HAP-1 (cell line): Measurements from ENCODE around the gene PEX26.

ENCODE experiments used
- DNase-seq, 2 experiments: peaks; one replicate each; pipeline ENCODE4 v3.0.0-alpha.2; 2016 to 2020; ENCODE audit warnings: low spot score in 2 of 2
- H3K27me3 ChIP-seq: fragments of 250-450 bp; sonication (Bioruptor Pico); 2 replicates; pipeline ENCODE4 v1.5.1; 2020; ENCODE audit warnings: low read depth, mild to moderate bottlenecking, moderate library complexity
- H3K36me3 ChIP-seq: fragments of 250-450 bp; sonication (Bioruptor Pico); replicated peaks from 2 replicates; pipeline ENCODE4 v1.5.1; 2020; ENCODE audit warnings: mild to moderate bottlenecking
- H3K4me1 ChIP-seq: fragments of 250-450 bp; sonication (Bioruptor Pico); 2 replicates; pipeline ENCODE4 v1.5.1; 2020; ENCODE audit warnings: mild to moderate bottlenecking
- H3K4me3 ChIP-seq: fragments of 250-450 bp; sonication (Bioruptor Pico); 2 replicates; pipeline ENCODE4 v1.5.1; 2020; ENCODE audit warnings: mild to moderate bottlenecking, moderate library complexity
- H3K9me3 ChIP-seq: fragments of 250-450 bp; sonication (Bioruptor Pico); 2 replicates; pipeline ENCODE4 v1.5.1; 2020; ENCODE audit warnings: mild to moderate bottlenecking, moderate library complexity
- in situ Hi-C: fragments of 300-500 bp; cut with MboI; formaldehyde crosslinking; loops from 3 replicates; pipeline ENCODE4 v1.14.3; 2020; ENCODE audit warnings: low sequenced_read_pairs, inconsistent platforms, mixed read lengths

PEX26 gene

DNA sequence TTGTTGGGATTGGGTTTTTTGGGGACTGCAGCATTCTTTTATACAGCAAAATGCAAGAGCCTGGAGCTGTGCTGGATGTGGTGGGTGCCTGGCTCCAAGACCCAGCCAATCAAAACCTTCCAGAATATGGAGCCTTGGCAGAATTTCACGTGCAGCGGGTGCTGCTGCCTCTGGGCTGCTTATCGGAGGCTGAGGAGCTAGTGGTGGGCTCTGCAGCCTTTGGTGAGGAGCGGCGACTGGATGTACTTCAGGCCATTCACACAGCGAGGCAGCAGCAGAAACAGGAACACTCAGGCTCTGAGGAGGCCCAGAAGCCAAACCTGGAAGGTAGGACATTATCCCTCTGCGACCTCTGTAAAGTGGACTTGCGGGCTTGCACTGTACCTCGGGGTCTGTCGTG, 5.6 kb downstream of the PEX26 start:
- Histone ChIP-seq H3K4me3 (no peak overlapping the region), H3K9me3 (no peaks in the 10 kb centered on the region), H3K4me1 (peaks cover 7% of the 10 kb centered on the region; the same call in 1 of the 2 replicates), H3K36me3 (peaks cover 81% of the 10 kb centered on the region), H3K27me3 (no peaks in the 10 kb centered on the region)
- DNase-seq, result no peak
- in situ Hi-C loops, result no loop called here

DNA sequence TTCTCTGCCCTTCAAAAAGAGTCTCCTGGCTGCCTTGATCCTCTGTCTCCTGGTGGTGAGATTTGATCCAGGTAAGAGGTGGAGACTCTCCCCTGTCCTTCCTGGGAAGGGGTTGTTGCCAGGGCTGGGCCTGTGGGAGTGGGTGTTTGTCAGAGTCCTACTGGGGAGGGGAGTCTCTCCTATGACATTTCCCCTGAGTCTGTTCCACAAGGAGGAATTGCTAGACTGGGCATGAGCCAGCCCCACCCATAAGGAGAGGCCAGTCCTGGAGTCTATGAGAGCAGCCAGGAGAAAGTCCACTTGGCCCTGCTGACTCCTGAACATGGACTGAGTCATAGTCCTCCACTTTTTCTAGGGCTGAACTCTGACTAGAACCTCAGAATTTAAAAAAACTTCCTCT, 7.4 kb downstream of the PEX26 start:
- H3K9me3 ChIP-seq, result no peaks in the 10 kb centered on the region
- H3K36me3 ChIP-seq, result peaks cover 87% of the 10 kb centered on the region
- DNase-seq, result no peak
- H3K4me1 ChIP-seq, result no peaks in the 10 kb centered on the region
- no peak overlapping the region for H3K4me3 ChIP-seq
- no peaks in the 10 kb centered on the region for H3K27me3 ChIP-seq
- in situ Hi-C loops, result no loop called here

DNA sequence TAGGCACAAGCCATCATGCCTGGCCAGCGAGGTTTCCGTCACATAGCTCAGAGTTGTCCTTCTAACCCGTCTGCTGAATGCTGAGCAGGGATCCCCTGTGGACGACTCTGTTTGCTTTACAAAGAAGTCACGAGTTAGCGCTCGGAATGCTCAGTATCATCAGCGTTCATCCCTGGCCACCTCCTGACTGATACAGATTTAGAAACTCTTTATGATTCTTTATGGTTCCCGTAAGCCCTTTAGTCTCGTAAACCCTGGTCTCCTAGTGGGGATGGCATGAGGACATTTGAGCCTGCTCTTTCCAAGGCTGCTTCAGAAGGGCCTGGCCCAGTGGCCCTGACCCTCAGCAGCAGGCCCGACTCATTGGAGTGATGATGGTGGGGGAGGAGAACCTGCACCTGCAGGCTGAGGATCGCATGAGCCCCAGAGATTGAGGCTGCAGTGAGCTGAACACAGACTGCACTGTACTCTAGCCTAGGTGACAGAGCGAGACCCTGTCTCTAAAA, 9.6 kb downstream of the PEX26 start:
- Histone ChIP-seq H3K4me1 (no peaks in the 10 kb centered on the region), H3K4me3 (no peak overlapping the region), H3K36me3 (peaks cover 70% of the 10 kb centered on the region), H3K9me3 (no peaks in the 10 kb centered on the region), H3K27me3 (no peaks in the 10 kb centered on the region)
- no peak for DNase-seq
- in situ Hi-C loops, result no loop called here

DNA sequence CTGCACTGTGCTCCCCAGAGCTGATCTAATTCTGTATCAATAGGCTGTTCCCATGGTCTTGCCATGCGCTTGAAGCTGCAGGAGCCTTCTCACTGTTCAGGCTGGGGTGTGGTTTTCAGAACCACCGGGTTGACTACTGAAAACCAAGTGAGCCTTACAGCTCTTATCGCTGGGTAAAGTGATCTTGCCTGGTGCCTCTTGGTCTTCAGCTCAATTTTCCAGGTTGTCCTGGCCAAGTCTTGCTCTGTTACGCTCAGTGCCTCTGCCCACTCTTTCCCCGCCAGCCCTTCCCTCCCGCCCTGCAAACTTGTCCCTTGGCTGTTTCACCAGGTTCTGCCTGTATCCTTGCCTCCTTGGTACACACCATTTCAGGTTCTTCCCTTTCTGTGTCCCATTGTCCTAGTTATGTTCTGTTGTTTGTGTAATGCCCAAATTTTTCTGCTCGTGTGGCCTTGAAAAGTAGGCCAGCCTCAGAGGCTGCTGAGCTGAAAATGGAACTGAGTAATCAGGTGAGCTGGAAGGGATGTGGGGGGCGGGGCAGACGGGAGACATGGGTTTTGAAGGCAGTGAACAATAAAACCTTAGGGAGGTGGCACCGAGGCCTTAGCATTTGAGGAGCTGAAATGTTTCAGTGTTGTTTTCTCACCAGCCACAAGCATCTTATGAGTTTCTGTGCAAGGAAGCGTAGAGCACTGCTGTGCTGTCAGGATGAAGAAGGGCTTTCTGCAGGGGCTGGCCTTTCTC, 11.2 kb downstream of the PEX26 start:
- Histone ChIP-seq H3K4me1 (no peaks in the 10 kb centered on the region), H3K27me3 (no peaks in the 10 kb centered on the region), H3K9me3 (no peaks in the 10 kb centered on the region), H3K36me3 (peaks cover 54% of the 10 kb centered on the region), H3K4me3 (no peak overlapping the region)
- in situ Hi-C loops, result no loop called here
- no peak for DNase-seq

GRCh38 chr22:18090286-18090685, 12.5 kb downstream of the PEX26 start:
- no peak for DNase-seq
- peaks cover 42% of the 10 kb centered on the region for H3K36me3 ChIP-seq
- H3K4me1 ChIP-seq, result no peaks in the 10 kb centered on the region
- no peaks in the 10 kb centered on the region for H3K27me3 ChIP-seq
- in situ Hi-C loops, result no loop called here
- H3K4me3 ChIP-seq, result no peak overlapping the region
- no peaks in the 10 kb centered on the region for H3K9me3 ChIP-seq

DNA sequence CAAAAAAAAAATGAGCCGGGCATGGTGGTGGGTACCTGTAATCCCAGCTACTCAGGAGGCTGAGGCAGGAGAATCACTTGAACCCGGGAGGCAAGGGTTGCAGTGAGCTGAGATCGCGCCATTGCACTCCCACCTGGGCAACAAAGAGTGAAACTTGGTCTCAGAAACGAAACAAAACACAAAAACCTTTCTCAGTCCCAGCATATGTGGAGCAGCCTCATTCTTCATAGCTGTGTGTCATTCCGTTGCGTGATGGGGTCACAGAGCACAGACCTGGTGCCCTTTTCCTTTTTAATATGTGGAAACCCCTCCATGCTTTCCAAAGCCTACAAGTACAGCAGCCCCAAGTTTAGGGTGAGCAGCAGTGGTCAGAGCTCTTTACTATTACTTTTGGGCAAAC, 13.7 kb downstream of the PEX26 start:
- Histone ChIP-seq H3K4me3 (no peak overlapping the region), H3K27me3 (no peaks in the 10 kb centered on the region), H3K36me3 (peaks cover 34% of the 10 kb centered on the region), H3K4me1 (no peaks in the 10 kb centered on the region), H3K9me3 (no peaks in the 10 kb centered on the region)
- DNase-seq, result no peak
- in situ Hi-C loops, result no loop called here

DNA sequence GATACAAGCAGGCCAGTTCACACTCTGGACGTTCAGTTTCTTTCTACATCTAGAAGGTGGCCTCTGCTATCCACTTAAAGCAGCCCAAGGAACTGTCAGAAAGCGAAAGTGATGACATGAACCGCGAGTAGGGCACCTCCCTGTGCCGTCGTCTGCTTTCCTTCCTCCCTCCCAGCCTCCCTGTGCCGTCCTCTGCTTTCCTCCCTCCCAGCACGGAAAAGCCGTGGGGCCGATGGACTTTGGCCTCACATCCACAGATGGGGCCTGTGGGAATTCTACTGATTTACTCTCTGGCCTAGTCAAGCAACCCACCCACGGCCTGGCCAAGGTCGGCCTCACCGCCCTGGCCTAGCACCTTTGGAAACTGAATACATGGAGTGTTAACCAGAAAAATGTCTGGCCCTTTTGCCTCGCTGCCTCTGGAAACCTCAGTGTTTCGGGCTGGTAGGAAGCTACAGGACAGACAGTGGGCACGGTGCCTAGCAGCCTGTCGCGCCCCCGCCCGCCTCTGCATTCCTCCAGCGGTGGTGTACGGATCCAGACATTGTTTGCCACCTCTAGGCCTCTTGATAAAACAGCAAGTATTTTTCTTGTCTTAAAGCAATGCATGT, 14.2 kb downstream of the PEX26 start:
- Histone ChIP-seq H3K4me3 (no peak overlapping the region), H3K4me1 (no peaks in the 10 kb centered on the region), H3K9me3 (no peaks in the 10 kb centered on the region), H3K27me3 (no peaks in the 10 kb centered on the region), H3K36me3 (peaks cover 31% of the 10 kb centered on the region)
- no peak for DNase-seq
- in situ Hi-C loops, result no loop called here

- in situ Hi-C loops, result no loop called here
- DNase-seq, result no peak
- H3K36me3 ChIP-seq, result peaks cover 15% of the 10 kb centered on the region
Observed at GRCh38 chr22:18093661-18094060, 15.9 kb downstream of the PEX26 start.

GRCh38 chr22:18095101-18095805, 17.5 kb downstream of the PEX26 start:
- DNase-seq, result no peak
- Histone ChIP-seq H3K4me3 (no peak overlapping the region), H3K9me3 (no peaks in the 10 kb centered on the region), H3K27me3 (no peaks in the 10 kb centered on the region), H3K36me3 (peaks cover 4% of the 10 kb centered on the region), H3K4me1 (no peaks in the 10 kb centered on the region)
- in situ Hi-C loops, result no loop called here

More at GRCh38 chr22:18093661-18094060, 15.9 kb downstream of the PEX26 start:
- Histone ChIP-seq H3K27me3 (no peaks in the 10 kb centered on the region), H3K4me3 (no peak overlapping the region), H3K4me1 (no peaks in the 10 kb centered on the region), H3K9me3 (no peaks in the 10 kb centered on the region)

GRCh38 chr22:18096823-18097222, 19.0 kb downstream of the PEX26 start:
- in situ Hi-C loops, result no loop called here
- Histone ChIP-seq H3K4me3 (no peak overlapping the region), H3K27me3 (no peaks in the 10 kb centered on the region), H3K36me3 (no peaks in the 10 kb centered on the region), H3K9me3 (no peaks in the 10 kb centered on the region), H3K4me1 (no peaks in the 10 kb centered on the region)
- no peak for DNase-seq

DNA sequence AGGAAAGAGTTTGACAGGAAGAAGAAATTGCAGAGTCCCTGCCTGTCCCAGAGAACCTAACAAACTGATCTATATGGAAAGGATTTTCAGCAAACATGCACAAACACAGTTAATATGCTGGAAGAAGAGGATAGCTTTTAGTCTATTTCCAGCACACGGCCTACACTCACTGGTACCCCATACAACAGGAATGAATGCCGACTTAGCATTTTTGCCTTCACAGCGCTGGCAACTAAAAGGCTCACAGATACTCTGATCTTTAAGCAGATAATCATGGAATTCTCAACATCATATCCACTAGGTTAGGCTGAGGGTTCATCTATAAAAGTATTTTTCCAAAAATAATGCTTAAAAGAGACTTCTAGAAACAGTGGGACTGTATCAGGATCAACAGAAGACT, 23.0 kb downstream of the PEX26 start:
- no peaks in the 10 kb centered on the region for H3K27me3 ChIP-seq
- no peak for DNase-seq
- in situ Hi-C loops, result no loop called here
- no peaks in the 10 kb centered on the region for H3K4me1 ChIP-seq
- no peaks in the 10 kb centered on the region for H3K9me3 ChIP-seq
- H3K36me3 ChIP-seq, result no peaks in the 10 kb centered on the region
- H3K4me3 ChIP-seq, result no peak overlapping the region

DNA sequence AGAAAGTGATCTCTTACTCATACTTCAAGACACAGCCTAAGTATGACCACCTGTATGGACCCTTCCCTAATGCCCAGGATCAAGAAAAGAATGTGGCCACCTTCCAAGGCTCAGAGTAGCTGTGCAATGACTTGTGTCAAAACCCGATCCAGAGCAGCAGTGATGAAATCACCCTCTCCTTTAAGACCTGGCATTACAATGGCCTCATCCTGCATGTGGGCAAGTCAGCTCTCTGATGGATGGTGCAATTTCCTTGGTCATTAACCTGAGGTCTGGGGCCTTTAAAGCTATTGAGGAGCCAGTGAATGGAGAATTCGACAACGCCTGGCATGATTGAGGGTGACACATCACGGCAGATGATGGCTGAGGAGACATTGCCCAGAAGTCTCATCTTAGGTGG, 23.7 kb downstream of the PEX26 start:
- no peaks in the 10 kb centered on the region for H3K27me3 ChIP-seq
- H3K4me1 ChIP-seq, result no peaks in the 10 kb centered on the region
- H3K9me3 ChIP-seq, result no peaks in the 10 kb centered on the region
- H3K4me3 ChIP-seq, result no peak overlapping the region
- DNase-seq, result no peak
- in situ Hi-C loops, result no loop called here
- H3K36me3 ChIP-seq, result no peaks in the 10 kb centered on the region

GRCh38 chr22:18103527-18104269, 25.9 kb downstream of the PEX26 start:
- no peak overlapping the region for H3K4me3 ChIP-seq
- in situ Hi-C loops, result no loop called here
- H3K4me1 ChIP-seq, result no peaks in the 10 kb centered on the region
- H3K9me3 ChIP-seq, result no peaks in the 10 kb centered on the region
- H3K27me3 ChIP-seq, result no peaks in the 10 kb centered on the region
- no peaks in the 10 kb centered on the region for H3K36me3 ChIP-seq
- DNase-seq, result no peak
